HG02885 (cell line): ENCODE results near the gene TMEM244.
"Not testable (repeated sequence)": the region's sequence is repeated elsewhere in the genome, so short reads cannot be mapped to it uniquely, and the experiment has no call there.

Source experiments
- ATAC-seq: cut with Tn5 transposase; IDR thresholded peaks from one replicate; pipeline ENCODE4 v1.9.1; 2021; ENCODE audit warnings: mild to moderate bottlenecking; ENCODE audit not compliant: unreplicated experiment, poor library complexity

TMEM244 gene

GRCh38 chr6:129871221-129871620 is 10.1 kb upstream of the TMEM244 start:
- no peak for ATAC-seq

GRCh38 chr6:129867403-129867802 is 6.3 kb upstream of the TMEM244 start:
- no peak for ATAC-seq

- ATAC-seq = no peak
Measured at GRCh38 chr6:129866688-129867087, 5.6 kb upstream of the TMEM244 start.

DNA sequence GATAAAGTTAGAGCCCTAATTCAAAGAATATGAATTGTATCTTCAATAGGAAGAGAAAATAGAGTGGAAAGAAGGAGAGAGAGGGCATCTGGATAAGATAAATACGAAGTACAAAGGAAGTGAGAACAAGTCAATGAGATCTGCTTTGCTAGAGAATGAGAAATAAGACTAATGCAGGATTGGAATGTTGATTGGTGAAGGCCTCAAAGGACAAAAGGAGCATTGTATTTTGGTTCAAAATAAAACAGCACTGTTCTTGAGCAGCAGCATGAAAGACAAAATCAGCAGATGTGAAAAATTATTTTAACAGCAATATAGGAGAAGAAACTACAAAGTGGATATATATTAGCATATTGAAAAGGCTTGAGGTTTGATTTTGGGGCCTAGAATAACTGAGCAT is 5.1 kb upstream of the TMEM244 start:
- ATAC-seq = no peak

- ATAC-seq = no peak
Measured at GRCh38 chr6:129865013-129865412, 3.9 kb upstream of the TMEM244 start.

DNA sequence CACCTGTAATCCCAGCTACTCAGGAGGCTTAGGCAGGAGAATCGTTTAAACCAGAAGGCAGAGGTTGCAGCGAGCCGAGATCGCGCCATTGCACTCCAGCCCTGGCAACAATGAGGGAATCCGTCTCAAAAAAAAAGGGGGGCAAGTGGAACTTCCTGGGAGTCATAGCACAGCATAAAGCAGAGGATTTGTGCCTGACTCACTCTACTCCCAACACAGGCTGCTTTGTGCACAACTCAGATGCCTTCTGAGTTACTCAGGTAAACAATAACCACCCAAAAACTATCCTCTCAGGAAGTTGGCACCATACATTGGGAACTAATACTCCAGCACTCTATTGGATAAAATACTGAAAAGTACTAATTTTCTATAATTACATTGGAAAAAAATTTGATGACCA is 2.5 kb upstream of the TMEM244 start:
- no peak for ATAC-seq

DNA sequence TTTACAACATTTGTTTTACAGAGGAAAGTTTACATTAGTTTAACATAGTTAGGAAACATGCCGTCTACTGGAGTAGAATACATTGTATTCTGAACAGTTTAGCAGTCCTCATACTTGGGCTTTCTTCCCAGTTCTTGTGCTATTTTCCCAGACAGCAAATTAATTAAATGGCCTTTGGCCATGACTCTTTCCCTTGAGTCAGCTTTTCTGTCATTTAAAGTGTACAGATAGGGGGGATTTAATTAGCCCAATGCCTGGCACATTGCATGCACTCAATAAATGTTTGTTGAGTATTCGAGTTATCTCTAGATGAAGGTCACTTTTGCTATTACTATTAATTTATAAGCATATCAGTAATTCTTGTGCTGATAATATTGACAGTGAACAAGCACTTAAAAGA is 1.6 kb downstream of the TMEM244 start:
- ATAC-seq = no peak

DNA sequence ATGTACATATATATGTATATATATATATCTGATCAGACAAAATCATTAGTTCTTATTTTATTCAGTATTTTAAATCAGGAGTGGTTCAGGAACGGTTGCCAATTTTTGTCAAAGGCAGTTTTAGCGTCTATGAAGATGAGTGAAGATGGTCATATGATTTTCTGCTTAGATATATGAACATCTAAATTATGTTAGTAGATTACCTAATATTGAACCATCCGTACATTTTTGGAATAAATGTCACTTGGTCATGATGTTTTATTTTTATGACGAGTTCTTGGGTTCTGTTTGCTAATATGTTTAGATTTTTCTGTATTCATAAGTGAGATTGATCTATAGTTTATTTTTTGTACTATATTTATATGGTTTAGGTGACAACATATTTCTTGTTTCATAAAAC is 3.3 kb downstream of the TMEM244 start:
- ATAC-seq = no peak

- no peak for ATAC-seq
Measured at GRCh38 chr6:129853996-129854711, 7.0 kb downstream of the TMEM244 start.

- ATAC-seq = no peak
Measured at GRCh38 chr6:129852257-129852858, 8.8 kb downstream of the TMEM244 start.

DNA sequence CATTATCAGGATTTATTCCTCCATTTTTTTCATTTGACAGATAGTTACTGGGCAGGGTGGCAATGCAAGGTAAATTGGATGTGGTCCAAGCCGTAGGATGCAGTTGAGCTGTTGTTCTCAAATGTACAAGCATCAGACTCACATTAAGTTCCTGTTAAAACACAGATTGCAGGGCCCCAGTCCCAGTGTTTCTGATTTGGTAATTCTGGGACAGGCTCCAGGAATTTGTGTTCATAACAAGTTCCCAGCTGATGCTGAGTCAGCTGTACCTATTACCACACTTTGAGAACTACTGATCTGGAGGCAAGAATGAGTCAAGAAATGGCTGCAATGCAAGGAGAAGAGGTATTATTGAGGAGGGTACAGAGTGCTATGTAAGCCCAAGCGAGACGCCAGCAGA is 11.7 kb downstream of the TMEM244 start:
- ATAC-seq = no peak

GRCh38 chr6:129846761-129847160 is 14.4 kb downstream of the TMEM244 start:
- ATAC-seq = no peak

DNA sequence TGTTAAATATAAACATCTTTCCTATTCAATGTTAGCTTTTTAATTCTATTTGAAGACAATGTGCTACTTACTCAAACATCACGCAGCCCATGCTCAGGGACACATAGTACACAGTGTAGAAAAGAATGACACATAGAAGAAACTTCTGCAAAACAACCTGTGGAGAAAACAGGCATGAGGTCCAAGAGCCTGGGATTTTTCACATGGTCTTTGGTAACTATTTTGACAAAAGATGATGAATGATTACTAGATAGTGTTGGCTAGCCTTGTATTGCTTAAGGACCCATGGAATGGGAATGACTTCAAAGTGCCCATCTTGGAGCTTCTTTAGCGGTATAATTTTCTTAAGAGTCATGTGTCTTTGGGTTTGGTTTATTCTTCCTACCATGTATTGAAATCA is 15.4 kb downstream of the TMEM244 start:
- no peak for ATAC-seq

GRCh38 chr6:129844118-129844891 is 16.8 kb downstream of the TMEM244 start:
- ATAC-seq = no peak

DNA sequence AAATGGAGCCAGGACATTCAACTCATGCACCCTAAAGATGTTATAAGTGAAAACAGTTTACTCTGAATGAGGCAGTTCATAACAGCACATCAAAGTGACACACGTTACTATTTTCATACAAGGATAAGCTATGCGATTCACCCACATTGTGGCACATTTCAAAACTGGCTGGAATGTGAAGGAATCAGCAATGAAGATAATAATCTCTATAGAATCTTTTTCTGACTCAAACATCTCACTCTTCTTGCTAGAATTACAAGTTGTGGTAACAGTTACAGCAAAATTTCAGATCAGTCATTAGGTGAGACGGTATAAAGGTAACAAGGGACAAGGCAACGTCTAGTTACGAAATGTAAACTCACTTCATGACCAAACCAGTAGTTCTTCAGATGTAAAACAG is 17.5 kb downstream of the TMEM244 start:
- no peak for ATAC-seq

DNA sequence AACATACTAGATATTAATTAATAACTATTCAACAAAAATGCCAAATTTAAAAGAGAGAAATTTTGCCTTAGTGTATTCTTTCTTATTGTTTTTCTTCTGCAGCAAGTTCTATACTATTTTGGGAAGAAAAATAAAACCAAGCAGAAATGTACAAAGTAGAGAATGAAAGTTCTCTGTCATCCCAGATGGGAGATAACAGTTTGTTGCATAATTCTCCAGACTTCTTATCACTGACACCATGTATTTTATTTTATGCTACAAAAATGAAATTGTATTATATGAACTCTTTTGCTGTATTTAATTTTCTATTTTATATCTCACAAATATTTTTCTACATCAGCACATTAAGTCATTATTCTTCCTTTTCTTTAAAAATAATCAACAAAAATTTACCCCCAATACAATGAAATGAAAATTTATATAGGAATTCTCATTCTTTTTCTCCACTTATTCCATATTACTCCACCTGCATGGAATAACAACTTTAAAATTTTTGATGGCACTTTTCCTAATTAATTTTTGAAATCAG is 18.2 kb downstream of the TMEM244 start:
- ATAC-seq = no peak

DNA sequence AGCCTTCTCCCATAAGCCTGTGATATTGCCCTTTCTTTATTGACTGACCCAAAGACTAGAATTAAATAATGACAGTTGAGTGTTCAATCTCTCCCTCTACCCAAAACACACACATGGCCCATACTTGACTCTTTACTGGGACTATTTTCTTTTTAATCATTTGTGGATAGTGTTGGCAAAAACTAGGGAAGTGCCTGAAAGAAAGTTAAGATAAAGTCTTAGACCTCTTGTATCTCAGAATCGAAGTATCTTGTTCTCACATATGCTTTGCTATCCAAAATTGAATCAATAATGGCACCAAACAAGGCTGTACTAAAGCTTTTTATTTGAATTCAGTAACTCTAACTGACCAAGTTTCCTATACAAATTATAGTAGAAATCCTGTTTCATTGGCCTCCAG is 19.0 kb downstream of the TMEM244 start:
- ATAC-seq = no peak

DNA sequence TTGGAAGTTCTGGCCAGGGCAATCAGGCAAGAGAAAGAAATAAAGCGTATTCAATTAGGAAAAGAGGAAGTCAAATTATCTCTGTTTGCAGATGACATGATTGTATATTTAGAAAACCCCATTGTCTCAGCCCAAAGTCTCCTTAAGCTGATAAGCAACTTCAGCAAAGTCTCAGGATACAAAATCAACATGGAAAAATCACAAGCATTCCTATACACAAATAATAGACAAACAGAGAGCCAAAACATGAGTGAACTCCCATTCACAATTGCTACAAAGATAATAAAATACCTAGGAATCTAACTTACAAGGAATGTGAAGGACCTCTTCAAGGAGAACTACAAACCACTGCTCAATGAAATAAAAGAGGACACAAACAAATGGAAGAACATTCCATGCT is 21.6 kb downstream of the TMEM244 start:
- ATAC-seq = not testable (repeated sequence)

DNA sequence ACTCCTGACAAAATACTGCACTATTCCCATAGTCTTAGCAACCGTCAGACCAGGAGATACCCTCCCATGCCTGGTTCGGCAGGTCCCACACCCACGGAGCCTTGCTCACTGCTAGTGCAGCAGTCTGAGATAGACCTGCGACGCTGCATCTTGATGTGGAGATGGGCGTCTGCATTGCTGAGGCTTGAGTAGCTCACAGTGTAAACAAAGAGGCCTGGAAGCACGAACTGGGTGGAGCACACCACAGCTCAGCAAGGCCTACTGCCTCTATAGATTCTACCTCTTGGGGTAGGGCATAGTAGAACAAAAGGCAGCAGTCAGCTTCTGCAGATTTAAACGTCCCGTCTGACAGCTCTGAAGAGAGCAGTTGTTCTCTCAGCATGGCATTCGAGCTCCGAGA is 25.4 kb downstream of the TMEM244 start:
- ATAC-seq = no peak

GRCh38 chr6:129832299-129832698 is 28.8 kb downstream of the TMEM244 start:
- ATAC-seq = no peak

- peak; percentile 68 for ATAC-seq
Measured at GRCh38 chr6:129828229-129828628, 32.9 kb downstream of the TMEM244 start.
